Endothelial cell of umbilical vein (primary cell): ENCODE data around the gene MAP2K7.
A peak's percentile ranks its signal among the peaks of the same experiment; 100 is the strongest.

Source experiments
- EZH2 ChIP-seq: IDR thresholded peaks from 2 replicates; pipeline ENCODE4 v1.6.1; 2012; ENCODE audit warnings: borderline replicate concordance, low read depth, mild to moderate bottlenecking, moderate library complexity, low read length, inconsistent platforms; ENCODE audit not compliant: severe bottlenecking
- FOS ChIP-seq: IDR thresholded peaks from 2 replicates; pipeline ENCODE4 v1.6.1; 2011; ENCODE audit warnings: mild to moderate bottlenecking, low read length, moderate library complexity, borderline replicate concordance; ENCODE audit not compliant: insufficient read depth
- GATA2 ChIP-seq: IDR thresholded peaks from 2 replicates; pipeline ENCODE4 v1.7.0; 2011; ENCODE audit warnings: low read depth, mild to moderate bottlenecking, moderate library complexity, mixed read lengths, low read length; ENCODE audit not compliant: insufficient read length, insufficient read depth
- JUN ChIP-seq: IDR thresholded peaks from 2 replicates; pipeline ENCODE4 v1.6.1; 2011; ENCODE audit warnings: borderline replicate concordance, low read depth; ENCODE audit not compliant: insufficient read length, insufficient read depth
- MYC ChIP-seq: IDR thresholded peaks from one replicate; pipeline ENCODE4 v1.6.1; 2011; ENCODE audit warnings: mild to moderate bottlenecking, low read depth, low read length
- POLR2A ChIP-seq: IDR thresholded peaks from 2 replicates; pipeline ENCODE4 v1.6.1; 2012; ENCODE audit warnings: low read depth, mild to moderate bottlenecking, control low read depth, low read length
- POLR2AphosphoS5 ChIP-seq: IDR thresholded peaks from 2 replicates; pipeline ENCODE4 v1.6.1; 2012; ENCODE audit warnings: low read depth, mild to moderate bottlenecking, control low read depth, low read length, moderate library complexity; ENCODE audit not compliant: insufficient read depth
- TF ChIP-seq, protein P1 (sequence below): IDR thresholded peaks from 2 replicates; pipeline ENCODE4 v1.6.1; 2011; ENCODE audit not compliant: insufficient read depth, insufficient read length
- TF ChIP-seq, protein P2 (sequence below), 2 donors: IDR thresholded peaks; 1 replicate in 1 of 2; 2 replicates in 1 of 2; pipeline ENCODE4 v1.5.1; 2011; ENCODE audit warnings: low read length in 2 of 2, mild to moderate bottlenecking in 2 of 2, moderate library complexity in 2 of 2, control low read depth in 1 of 2, inconsistent platforms in 1 of 2, low read depth in 1 of 2; ENCODE audit not compliant: insufficient read depth in 1 of 2; ENCODE audit errors: extremely low read depth in 1 of 2

DNA sequence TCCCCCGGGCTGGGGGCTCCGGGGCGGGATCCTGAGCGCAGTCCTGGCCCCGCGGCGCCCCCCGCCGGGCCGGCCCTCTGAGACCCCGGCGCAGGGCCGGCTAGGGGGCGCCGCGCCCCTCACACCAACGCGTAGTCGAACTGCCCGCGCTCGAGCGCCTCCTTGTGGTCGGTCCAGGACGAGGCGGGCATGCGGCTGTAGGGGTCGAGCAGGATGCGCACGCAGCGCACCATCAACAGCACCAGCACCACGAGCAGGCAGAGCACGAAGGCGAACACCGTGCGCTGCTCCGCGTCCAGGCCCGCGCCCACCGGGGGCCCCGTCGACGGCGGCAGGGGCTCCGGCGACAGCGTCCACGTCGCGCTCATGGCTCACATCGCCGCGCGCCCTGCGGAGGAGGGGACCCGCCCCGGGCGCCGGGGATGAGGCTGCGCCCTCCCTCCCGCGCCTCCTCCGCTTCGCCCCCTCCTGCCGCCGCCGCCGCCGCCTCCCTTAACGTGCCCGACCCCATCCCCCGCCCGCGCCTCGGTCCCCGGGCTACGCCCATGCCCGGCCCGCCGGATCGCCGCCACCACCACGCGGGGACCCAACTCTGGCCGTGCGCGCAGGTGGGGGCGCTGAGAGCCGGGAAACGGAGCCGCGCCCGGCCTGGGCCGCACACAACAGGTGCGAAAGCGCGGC lies 21.6 kb downstream of the MAP2K7 start:
- TF ChIP-seq MYC (peak; percentile 80), POLR2AphosphoS5 (peak; percentile 29), GATA2 (no peak), POLR2A (no peak), JUN (no peak), EZH2 (no peak), FOS (no peak)
- TF ChIP-seq, protein P1, sequence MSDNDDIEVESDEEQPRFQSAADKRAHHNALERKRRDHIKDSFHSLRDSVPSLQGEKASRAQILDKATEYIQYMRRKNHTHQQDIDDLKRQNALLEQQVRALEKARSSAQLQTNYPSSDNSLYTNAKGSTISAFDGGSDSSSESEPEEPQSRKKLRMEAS = peak; percentile 95
- TF ChIP-seq, protein P2, sequence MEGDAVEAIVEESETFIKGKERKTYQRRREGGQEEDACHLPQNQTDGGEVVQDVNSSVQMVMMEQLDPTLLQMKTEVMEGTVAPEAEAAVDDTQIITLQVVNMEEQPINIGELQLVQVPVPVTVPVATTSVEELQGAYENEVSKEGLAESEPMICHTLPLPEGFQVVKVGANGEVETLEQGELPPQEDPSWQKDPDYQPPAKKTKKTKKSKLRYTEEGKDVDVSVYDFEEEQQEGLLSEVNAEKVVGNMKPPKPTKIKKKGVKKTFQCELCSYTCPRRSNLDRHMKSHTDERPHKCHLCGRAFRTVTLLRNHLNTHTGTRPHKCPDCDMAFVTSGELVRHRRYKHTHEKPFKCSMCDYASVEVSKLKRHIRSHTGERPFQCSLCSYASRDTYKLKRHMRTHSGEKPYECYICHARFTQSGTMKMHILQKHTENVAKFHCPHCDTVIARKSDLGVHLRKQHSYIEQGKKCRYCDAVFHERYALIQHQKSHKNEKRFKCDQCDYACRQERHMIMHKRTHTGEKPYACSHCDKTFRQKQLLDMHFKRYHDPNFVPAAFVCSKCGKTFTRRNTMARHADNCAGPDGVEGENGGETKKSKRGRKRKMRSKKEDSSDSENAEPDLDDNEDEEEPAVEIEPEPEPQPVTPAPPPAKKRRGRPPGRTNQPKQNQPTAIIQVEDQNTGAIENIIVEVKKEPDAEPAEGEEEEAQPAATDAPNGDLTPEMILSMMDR (IDR thresholded peaks at IDR 0.05; ENCODE audit: extremely low read depth in 1 of 2, insufficient read depth in 1 of 2, low read depth in 1 of 2, low read length in 2 of 2) = peak; percentile 95 to 96
